ENCODE measurements around the gene CDC42EP1.
"Not testable (repeated sequence)": the region's sequence is repeated elsewhere in the genome, so short reads cannot be mapped to it uniquely, and the experiment has no call there.

The CDC42EP1 gene

DNA sequence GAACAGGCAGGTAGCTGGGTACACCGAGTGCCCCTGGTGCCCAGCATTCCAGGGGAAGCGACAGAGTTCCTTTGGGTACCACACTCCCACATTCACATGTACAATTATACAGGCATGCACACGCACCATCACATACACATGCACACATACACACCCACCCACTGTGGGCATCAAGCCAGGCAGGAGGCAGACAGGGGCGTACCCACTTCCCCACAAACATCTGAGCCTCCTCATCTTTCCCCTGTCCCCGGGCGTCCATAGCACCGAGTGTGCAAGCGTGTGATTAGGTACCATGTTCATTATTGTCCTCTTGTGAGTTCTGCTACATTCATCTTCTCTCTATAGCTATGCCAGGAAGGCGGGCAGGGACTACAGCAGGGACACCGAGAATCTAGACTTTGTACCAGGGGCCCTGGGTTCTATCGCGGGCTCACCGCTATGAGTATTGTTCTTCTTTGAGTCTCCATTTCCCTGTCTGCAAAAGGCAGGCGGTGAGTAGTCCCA is 39.0 kb upstream of the CDC42EP1 start:
- Histone ChIP-seq H3K27ac (ENCODE audit: insufficient read depth, low read depth, low read length, poor library complexity, severe bottlenecking) (no peak overlapping the region), H3K36me3 (ENCODE audit: control insufficient read depth, insufficient read depth, low read length) (no peaks in the 10 kb centered on the region), H3K4me1 (ENCODE audit: control insufficient read depth, insufficient read depth, low read length) (no peaks in the 10 kb centered on the region), H3K27me3 (ENCODE audit: control insufficient read depth, insufficient read depth, low read length, poor library complexity, severe bottlenecking) (peaks cover 46% of the 10 kb centered on the region), H3K9me3 (ENCODE audit: control insufficient read depth, low read length) (no peaks in the 10 kb centered on the region), H3K4me3 (ENCODE audit: insufficient read depth, low read depth, low read length) (no peak overlapping the region)
- 93% methylated on average over 14 of the region's 14 CpGs for WGBS, 2 experiments

DNA sequence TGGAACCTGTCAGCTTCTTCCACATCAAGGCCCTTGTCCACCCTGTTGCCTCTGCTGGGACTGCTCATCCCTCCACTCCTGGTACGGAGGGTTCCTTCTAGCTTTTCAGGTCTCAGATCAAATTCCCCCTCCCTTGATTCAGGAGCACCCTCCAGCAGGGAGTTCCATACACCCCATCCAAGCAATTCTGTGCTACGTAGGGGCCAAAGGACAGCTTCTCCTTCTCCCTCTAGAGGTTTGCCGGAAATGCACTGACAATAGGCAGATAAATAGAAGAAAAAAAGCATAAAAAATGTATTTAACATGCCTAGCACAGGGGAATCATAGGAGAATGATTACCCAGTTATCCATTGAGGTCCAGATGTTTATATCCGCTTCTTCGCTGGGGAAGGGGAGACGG is 37.8 kb upstream of the CDC42EP1 start:
- Histone ChIP-seq H3K27ac (ENCODE audit: insufficient read depth, low read depth, low read length, poor library complexity, severe bottlenecking) (no peak overlapping the region), H3K9me3 (ENCODE audit: control insufficient read depth, low read length) (no peaks in the 10 kb centered on the region), H3K27me3 (ENCODE audit: control insufficient read depth, insufficient read depth, low read length, poor library complexity, severe bottlenecking) (peaks cover 46% of the 10 kb centered on the region), H3K4me3 (ENCODE audit: insufficient read depth, low read depth, low read length) (no peak overlapping the region), H3K36me3 (ENCODE audit: control insufficient read depth, insufficient read depth, low read length) (no peaks in the 10 kb centered on the region), H3K4me1 (ENCODE audit: control insufficient read depth, insufficient read depth, low read length) (no peaks in the 10 kb centered on the region)
- 87 to 89% methylated on average over 5 to 6 of the region's 6 CpGs for WGBS, 2 experiments

DNA sequence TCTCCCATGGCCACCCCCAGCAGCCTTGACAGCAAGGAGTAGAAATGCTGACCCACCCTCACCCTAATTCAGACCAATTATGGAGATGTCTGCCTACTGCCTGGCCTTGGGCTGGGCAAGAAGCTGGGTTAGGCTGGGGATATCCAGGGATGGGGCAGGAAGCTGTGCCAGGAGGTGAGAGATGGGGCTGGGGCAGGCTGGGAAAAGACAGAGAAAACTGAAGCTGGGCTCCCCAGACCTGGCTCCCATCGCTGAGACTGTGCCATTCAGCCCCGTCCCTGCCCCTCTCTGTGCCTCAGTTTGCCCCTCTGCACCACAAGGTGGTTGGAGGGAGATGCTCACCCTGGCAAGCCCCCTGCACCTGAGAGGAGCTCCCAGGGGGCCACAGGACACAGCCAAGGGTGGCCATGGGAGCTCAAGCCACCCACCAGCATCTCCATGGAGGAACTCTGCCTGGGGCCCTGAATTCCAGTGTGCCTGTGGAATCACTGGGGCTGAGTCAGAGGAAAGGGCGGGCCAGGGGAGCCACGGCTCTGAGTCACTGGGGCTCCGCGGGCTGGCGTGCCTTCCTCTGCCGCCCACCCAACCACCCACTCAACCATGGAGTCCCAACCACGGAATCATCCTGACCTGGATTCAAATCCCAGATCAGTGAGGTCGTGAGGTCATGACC is 35.1 kb upstream of the CDC42EP1 start:
- Histone ChIP-seq H3K9me3 (ENCODE audit: control insufficient read depth, low read length) (no peaks in the 10 kb centered on the region), H3K36me3 (ENCODE audit: control insufficient read depth, insufficient read depth, low read length) (no peaks in the 10 kb centered on the region), H3K4me1 (ENCODE audit: control insufficient read depth, insufficient read depth, low read length) (no peaks in the 10 kb centered on the region), H3K27ac (ENCODE audit: insufficient read depth, low read depth, low read length, poor library complexity, severe bottlenecking) (no peak overlapping the region), H3K27me3 (ENCODE audit: control insufficient read depth, insufficient read depth, low read length, poor library complexity, severe bottlenecking) (peaks cover 18% of the 10 kb centered on the region), H3K4me3 (ENCODE audit: insufficient read depth, low read depth, low read length) (no peak overlapping the region)
- 79 to 81% methylated on average over 10 of the region's 10 CpGs for WGBS, 2 experiments

DNA sequence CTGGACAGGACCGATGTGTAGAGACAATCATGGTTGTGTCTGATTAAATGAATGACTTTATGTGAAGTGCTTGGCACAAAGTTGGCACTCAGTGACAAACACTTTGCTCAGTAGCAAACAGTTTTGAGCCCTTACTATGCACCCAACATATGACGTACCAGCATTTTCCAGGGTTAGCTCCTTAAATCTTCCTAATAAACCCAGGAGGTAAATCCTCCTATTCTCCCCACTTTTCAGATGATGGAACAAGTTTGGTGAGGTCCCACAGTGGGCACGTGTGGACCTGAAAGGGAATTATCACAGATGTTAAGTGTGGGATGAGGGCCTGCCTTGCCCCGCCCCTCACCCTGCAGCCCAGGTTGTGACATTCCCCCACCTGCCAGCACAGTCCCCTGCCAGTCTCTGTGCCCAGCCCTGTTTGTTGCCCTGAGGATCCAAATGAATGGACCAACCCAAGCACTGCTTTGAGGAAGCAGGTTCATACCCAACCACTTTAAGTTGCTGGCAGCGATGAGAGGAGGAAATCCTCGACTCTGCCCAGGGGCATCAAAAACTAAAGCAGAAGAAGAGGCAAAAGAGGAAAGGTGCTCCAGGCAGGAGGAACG is 34.4 kb upstream of the CDC42EP1 start:
- Histone ChIP-seq H3K27me3 (ENCODE audit: control insufficient read depth, insufficient read depth, low read length, poor library complexity, severe bottlenecking) (peaks cover 12% of the 10 kb centered on the region), H3K4me3 (ENCODE audit: insufficient read depth, low read depth, low read length) (no peak overlapping the region), H3K27ac (ENCODE audit: insufficient read depth, low read depth, low read length, poor library complexity, severe bottlenecking) (no peak overlapping the region), H3K36me3 (ENCODE audit: control insufficient read depth, insufficient read depth, low read length) (no peaks in the 10 kb centered on the region), H3K9me3 (ENCODE audit: control insufficient read depth, low read length) (no peaks in the 10 kb centered on the region), H3K4me1 (ENCODE audit: control insufficient read depth, insufficient read depth, low read length) (no peaks in the 10 kb centered on the region)
- 90 to 91% methylated on average over 7 of the region's 7 CpGs for WGBS, 2 experiments

DNA sequence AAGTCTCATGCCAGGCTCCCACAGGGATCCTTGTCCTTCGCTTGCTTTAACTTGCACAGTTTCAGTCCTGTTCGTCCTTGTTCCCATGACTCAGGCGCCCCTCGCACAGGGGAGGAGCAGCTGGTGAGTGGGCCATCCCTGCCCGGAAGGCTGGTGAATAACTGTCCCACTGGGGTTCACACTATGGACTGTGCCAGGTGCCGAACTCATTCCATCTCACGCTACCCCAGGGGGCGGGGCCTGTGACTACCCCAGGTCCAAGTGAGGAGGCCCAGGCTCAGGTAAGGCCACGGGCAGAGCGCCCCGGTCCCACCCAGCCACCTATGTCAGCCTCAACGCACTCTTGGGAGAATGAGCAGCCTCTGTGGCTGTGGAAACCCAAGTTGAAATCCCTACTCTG is 33.9 kb upstream of the CDC42EP1 start:
- no peak overlapping the region for H3K27ac ChIP-seq (ENCODE audit: insufficient read depth, low read depth, low read length, poor library complexity, severe bottlenecking)
- H3K9me3 ChIP-seq (ENCODE audit: control insufficient read depth, low read length), result no peaks in the 10 kb centered on the region
- H3K4me1 ChIP-seq (ENCODE audit: control insufficient read depth, insufficient read depth, low read length), result no peaks in the 10 kb centered on the region
- no peak overlapping the region for H3K4me3 ChIP-seq (ENCODE audit: insufficient read depth, low read depth, low read length)
- WGBS, 2 experiments, result 91 to 92% methylated on average over 12 of the region's 12 CpGs
- H3K27me3 ChIP-seq (ENCODE audit: control insufficient read depth, insufficient read depth, low read length, poor library complexity, severe bottlenecking), result peaks cover 7% of the 10 kb centered on the region
- H3K36me3 ChIP-seq (ENCODE audit: control insufficient read depth, insufficient read depth, low read length), result no peaks in the 10 kb centered on the region

DNA sequence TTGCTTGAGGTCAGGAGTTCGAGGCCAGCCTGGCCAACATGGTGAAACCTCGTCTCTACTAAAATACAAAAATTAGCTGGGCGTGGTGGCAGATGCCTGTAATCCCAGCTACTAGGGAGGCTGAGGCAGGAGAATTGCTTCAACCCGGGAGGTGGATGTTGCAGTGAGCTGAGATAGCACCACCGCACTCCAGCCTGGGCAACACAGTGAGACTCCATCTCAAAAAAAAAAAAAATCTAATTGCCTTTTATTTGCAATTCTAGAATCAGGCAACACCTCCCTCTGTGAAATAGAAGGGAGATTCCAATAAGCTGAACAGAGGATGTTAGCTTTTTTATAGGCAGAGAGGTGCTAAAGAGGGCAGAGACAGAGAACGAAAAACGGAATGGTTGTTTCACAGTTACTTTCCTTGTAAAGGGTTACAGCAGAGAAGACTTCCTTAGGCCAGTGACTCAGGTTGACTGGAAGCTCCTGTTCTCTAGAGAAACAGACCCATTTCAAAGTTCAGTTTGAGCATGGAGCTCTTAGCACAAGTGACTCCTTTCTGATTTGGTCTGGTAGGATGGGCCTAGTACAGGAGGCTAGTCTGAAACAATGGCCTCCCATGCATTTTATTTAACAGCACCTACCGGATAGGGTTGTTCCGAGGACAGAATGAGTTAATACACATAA is 33.1 kb upstream of the CDC42EP1 start:
- not testable (repeated sequence) for H3K4me1 ChIP-seq (ENCODE audit: control insufficient read depth, insufficient read depth, low read length); H3K27ac ChIP-seq (ENCODE audit: insufficient read depth, low read depth, low read length, poor library complexity, severe bottlenecking); H3K27me3 ChIP-seq (ENCODE audit: control insufficient read depth, insufficient read depth, low read length, poor library complexity, severe bottlenecking); H3K9me3 ChIP-seq (ENCODE audit: control insufficient read depth, low read length); H3K4me3 ChIP-seq (ENCODE audit: insufficient read depth, low read depth, low read length); H3K36me3 ChIP-seq (ENCODE audit: control insufficient read depth, insufficient read depth, low read length)
- WGBS, 2 experiments, result 93 to 94% methylated on average over 9 of the region's 9 CpGs

DNA sequence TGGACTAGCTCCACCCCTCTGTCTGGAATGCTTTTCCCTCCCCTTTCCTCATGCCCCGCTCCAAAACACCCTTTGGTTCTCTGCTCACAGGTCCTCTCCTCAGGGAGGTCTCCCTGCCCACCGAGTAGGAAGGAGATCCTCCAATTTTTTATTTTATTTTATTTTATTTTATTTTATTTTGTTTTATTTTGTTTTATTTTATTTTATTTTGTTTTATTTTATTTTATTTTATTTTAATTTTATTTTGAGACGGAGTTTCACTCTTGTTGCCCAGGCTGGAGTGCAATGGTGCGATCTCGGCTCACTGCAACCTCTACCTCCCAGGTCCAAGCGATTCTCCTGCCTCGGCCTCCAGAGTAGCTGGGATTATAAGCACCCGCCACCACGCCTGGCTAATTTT is 32.3 kb upstream of the CDC42EP1 start:
- H3K4me3 ChIP-seq (ENCODE audit: insufficient read depth, low read depth, low read length); H3K36me3 ChIP-seq (ENCODE audit: control insufficient read depth, insufficient read depth, low read length); H3K9me3 ChIP-seq (ENCODE audit: control insufficient read depth, low read length); H3K27me3 ChIP-seq (ENCODE audit: control insufficient read depth, insufficient read depth, low read length, poor library complexity, severe bottlenecking); H3K27ac ChIP-seq (ENCODE audit: insufficient read depth, low read depth, low read length, poor library complexity, severe bottlenecking); H3K4me1 ChIP-seq (ENCODE audit: control insufficient read depth, insufficient read depth, low read length): not testable (repeated sequence)
- WGBS, 2 experiments, result 92 to 94% methylated on average over 8 to 9 of the region's 9 CpGs

DNA sequence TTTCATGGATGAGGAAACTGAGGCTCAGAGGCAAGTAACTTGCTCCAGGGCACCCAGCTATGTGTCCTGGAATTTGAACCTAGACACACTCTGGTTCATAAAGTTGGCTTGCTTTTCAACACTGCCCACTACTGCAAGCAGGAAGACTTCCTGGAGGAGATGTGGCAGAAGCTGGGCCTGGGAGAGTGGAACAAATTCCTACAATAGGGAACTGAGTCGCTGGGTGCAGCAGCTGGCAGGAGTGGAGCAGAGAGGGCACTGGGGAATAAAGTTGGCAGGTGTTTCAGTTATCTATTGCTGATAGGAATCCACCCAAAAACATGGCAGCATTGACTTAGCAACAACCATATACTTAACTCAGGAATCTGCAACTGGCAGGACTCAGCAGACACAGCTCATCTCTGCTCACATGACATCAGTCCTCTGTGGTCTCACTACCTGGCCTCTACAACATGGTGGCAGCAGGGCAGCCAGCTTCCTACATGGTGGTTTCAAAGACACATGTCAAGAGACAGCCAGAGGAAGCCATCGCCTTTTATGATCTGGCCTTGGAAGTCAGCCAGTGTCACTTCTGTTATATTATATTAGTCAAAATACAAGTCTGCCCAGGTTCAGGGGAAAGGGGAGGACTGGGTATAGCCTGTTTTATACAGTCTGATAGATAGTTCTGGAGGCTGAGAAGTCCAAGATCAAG is 30.5 kb upstream of the CDC42EP1 start:
- WGBS, 2 experiments, result 92% methylated on average over 2 of the region's 2 CpGs
- no peaks in the 10 kb centered on the region for H3K4me1 ChIP-seq (ENCODE audit: control insufficient read depth, insufficient read depth, low read length)

DNA sequence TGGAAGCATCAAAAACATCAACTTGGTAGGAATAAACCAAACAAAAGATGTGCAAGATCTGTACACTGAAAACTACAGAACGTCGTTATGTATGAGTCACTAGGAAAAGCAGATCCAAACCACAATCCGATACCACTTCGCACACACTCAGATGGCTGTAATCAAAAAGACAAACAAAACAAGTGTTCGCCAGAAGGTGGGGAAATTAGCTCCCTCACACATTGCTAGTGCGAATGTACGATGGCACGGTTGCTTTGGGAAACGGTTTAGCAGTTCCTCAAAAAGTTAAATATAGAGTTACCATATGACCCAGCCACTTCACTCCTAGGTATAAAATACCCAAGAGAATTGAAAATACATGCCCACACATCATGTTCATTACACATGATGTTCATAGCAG is 26.3 kb upstream of the CDC42EP1 start:
- H3K36me3 ChIP-seq (ENCODE audit: control insufficient read depth, insufficient read depth, low read length), result no peaks in the 10 kb centered on the region
- 94 to 96% methylated on average over 9 of the region's 9 CpGs for WGBS, 2 experiments
- no peak overlapping the region for H3K4me3 ChIP-seq (ENCODE audit: insufficient read depth, low read depth, low read length)
- H3K4me1 ChIP-seq (ENCODE audit: control insufficient read depth, insufficient read depth, low read length), result peaks cover 4% of the 10 kb centered on the region
- H3K27me3 ChIP-seq (ENCODE audit: control insufficient read depth, insufficient read depth, low read length, poor library complexity, severe bottlenecking), result no peaks in the 10 kb centered on the region
- no peaks in the 10 kb centered on the region for H3K9me3 ChIP-seq (ENCODE audit: control insufficient read depth, low read length)
- no peak overlapping the region for H3K27ac ChIP-seq (ENCODE audit: insufficient read depth, low read depth, low read length, poor library complexity, severe bottlenecking)

More for the DNA sequence above, 30.5 kb upstream of the CDC42EP1 start:
- H3K27me3 ChIP-seq (ENCODE audit: control insufficient read depth, insufficient read depth, low read length, poor library complexity, severe bottlenecking), result no peaks in the 10 kb centered on the region
- no peak overlapping the region for H3K27ac ChIP-seq (ENCODE audit: insufficient read depth, low read depth, low read length, poor library complexity, severe bottlenecking)
- H3K4me3 ChIP-seq (ENCODE audit: insufficient read depth, low read depth, low read length), result no peak overlapping the region
- no peaks in the 10 kb centered on the region for H3K36me3 ChIP-seq (ENCODE audit: control insufficient read depth, insufficient read depth, low read length)
- no peaks in the 10 kb centered on the region for H3K9me3 ChIP-seq (ENCODE audit: control insufficient read depth, low read length)

DNA sequence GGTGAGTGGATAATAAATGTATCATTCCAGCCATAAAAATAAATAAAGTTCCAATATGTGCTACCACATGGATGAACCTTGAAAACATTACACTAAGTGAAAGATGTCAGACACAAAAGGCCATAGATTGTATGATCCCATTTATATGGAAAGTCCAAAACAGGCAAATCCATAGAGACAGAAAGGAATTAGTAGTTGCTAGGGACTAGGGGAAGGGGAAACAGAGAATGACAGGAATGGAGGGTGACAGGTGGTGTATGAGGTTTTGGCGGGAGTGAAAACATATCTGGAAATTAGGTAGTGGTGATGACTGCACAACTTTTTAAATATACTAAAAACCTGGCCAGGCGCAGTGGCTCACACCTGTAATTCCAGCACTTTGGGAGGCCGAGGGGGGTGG is 25.8 kb upstream of the CDC42EP1 start:
- Histone ChIP-seq H3K4me3 (ENCODE audit: insufficient read depth, low read depth, low read length) (no peak overlapping the region), H3K9me3 (ENCODE audit: control insufficient read depth, low read length) (no peaks in the 10 kb centered on the region), H3K4me1 (ENCODE audit: control insufficient read depth, insufficient read depth, low read length) (peaks cover 7% of the 10 kb centered on the region), H3K36me3 (ENCODE audit: control insufficient read depth, insufficient read depth, low read length) (no peaks in the 10 kb centered on the region), H3K27ac (ENCODE audit: insufficient read depth, low read depth, low read length, poor library complexity, severe bottlenecking) (no peak overlapping the region), H3K27me3 (ENCODE audit: control insufficient read depth, insufficient read depth, low read length, poor library complexity, severe bottlenecking) (no peaks in the 10 kb centered on the region)
- WGBS, 2 experiments, result 92 to 96% methylated on average over 3 of the region's 3 CpGs
